Dedifferentiated amniotic fluid mesenchymal stem cell (primary cell): ENCODE measurements around the gene XYLT2.
"Not testable (repeated sequence)": the region's sequence is repeated elsewhere in the genome, so short reads cannot be mapped to it uniquely, and the experiment has no call there.

Experiments
- DNase-seq: peaks from one replicate; pipeline ENCODE4 v3.0.0-alpha.2; 2016; ENCODE audit errors: extremely low spot score

XYLT2 gene

GRCh38 chr17:50345432-50346312 is at the start of gene XYLT2:
Gene XYLT2 (plus strand): TSS chr17:50346126. CDS start chr17:50346141, 15 bp downstream.
- peak; percentile 64 for DNase-seq

- no peak for DNase-seq
Measured at GRCh38 chr17:50297407-50297865, 48.5 kb upstream of the XYLT2 start.

GRCh38 chr17:50298018-50298417 is 47.9 kb upstream of the XYLT2 start:
- DNase-seq = no peak

GRCh38 chr17:50299776-50300175 is 46.1 kb upstream of the XYLT2 start:
- no peak for DNase-seq

GRCh38 chr17:50300824-50301223 is 45.1 kb upstream of the XYLT2 start:
- DNase-seq = not testable (repeated sequence)

GRCh38 chr17:50301891-50302584 is 43.9 kb upstream of the XYLT2 start:
- no peak for DNase-seq

- no peak for DNase-seq
Measured at GRCh38 chr17:50303051-50303450, 42.9 kb upstream of the XYLT2 start.

- no peak for DNase-seq
Measured at GRCh38 chr17:50303596-50303995, 42.3 kb upstream of the XYLT2 start.

GRCh38 chr17:50304781-50305404 is 41.0 kb upstream of the XYLT2 start:
- peak; percentile 37 for DNase-seq

GRCh38 chr17:50307654-50308053 is 38.3 kb upstream of the XYLT2 start:
- DNase-seq = no peak

- DNase-seq = no peak
Measured at GRCh38 chr17:50308666-50309065, 37.3 kb upstream of the XYLT2 start.

- no peak for DNase-seq
Measured at GRCh38 chr17:50310455-50311111, 35.3 kb upstream of the XYLT2 start.

- DNase-seq = no peak
Measured at GRCh38 chr17:50311112-50311460, 34.8 kb upstream of the XYLT2 start.

GRCh38 chr17:50311483-50311882 is 34.4 kb upstream of the XYLT2 start:
- no peak for DNase-seq

- DNase-seq = peak; percentile 58
Measured at GRCh38 chr17:50312308-50312707, 33.6 kb upstream of the XYLT2 start.

GRCh38 chr17:50314456-50315011 is 31.4 kb upstream of the XYLT2 start:
- DNase-seq = no peak

GRCh38 chr17:50316016-50316587 is 29.8 kb upstream of the XYLT2 start:
- DNase-seq = no peak

- not testable (repeated sequence) for DNase-seq
Measured at GRCh38 chr17:50316660-50317059, 29.3 kb upstream of the XYLT2 start.

GRCh38 chr17:50317121-50317520 is 28.8 kb upstream of the XYLT2 start:
- DNase-seq = no peak

- no peak for DNase-seq
Measured at GRCh38 chr17:50318501-50319285, 27.2 kb upstream of the XYLT2 start.
